ENCODE data around the gene TRIM74. TPM values are rescaled to one million over a fixed set of nuclear protein-coding genes. Genes with fewer than 3 reads are reported as not detected.
"Not testable (repeated sequence)": the region's sequence is repeated elsewhere in the genome, so short reads cannot be mapped to it uniquely, and the experiment has no call there.

TRIM74 gene
- total RNA-seq, 1 donor from 2014 or later: 1.8 TPM

DNA sequence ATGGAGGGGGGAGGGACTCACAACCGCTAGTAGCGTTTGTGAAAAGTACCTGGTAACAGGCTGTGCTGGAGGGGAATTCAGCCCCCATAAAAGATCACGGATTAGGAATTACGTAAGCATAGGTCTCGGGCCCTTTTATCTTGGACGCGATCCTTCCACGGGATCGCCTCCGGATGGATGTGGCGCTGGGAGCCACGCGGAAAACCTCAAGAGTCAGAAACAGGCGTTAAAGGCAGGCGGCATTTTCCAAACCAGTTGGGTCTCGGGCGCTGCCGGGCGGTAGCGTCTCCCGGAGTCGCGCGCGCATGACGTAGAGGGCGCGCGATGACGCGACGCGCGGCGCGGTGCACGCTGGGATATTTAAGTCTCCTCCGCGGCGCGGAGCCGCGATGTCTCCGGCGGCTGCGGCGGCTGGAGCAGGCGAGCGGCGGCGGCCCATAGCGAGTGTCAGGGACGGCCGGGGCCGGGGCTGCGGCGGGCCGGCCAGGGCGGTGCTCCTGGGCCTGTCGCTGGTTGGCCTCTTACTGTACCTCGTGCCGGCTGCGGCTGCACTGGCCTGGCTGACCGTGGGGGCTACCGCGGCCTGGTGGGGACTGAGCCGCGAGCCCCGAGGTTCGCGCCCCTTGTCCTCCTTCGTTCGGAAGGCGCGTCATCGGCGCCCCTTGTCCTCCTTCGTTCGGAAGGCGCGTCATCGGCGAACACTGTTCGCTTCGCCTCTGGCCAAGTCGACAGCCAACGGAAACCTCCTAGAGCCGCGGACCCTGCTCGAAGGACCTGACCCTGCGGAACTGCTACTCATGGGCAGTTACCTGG is 44.3 kb downstream of the TRIM74 start, which contains the start of gene POM121:
POM121 (plus strand) TSS at position 363 of the 813 bp plus-strand sequence; CDS start at position 390, 27 bp downstream.
- Mint-ChIP-seq H3K9me3 (no peaks in the 10 kb centered on the region), H3K36me3 (peaks cover 21% of the 10 kb centered on the region), H3K4me3 (peak within 1 kb of the TSS; percentile 99), H3K27ac (peak within 1 kb of the TSS; percentile 98), H3K4me1 (ENCODE audit: unreplicated experiment) (peaks cover 11% of the 10 kb centered on the region), H3K27me3 (no peaks in the 10 kb centered on the region)
- DNase-seq (ENCODE audit: extremely low spot score, unreplicated experiment): peak; percentile 87
- TF ChIP-seq, protein P1, sequence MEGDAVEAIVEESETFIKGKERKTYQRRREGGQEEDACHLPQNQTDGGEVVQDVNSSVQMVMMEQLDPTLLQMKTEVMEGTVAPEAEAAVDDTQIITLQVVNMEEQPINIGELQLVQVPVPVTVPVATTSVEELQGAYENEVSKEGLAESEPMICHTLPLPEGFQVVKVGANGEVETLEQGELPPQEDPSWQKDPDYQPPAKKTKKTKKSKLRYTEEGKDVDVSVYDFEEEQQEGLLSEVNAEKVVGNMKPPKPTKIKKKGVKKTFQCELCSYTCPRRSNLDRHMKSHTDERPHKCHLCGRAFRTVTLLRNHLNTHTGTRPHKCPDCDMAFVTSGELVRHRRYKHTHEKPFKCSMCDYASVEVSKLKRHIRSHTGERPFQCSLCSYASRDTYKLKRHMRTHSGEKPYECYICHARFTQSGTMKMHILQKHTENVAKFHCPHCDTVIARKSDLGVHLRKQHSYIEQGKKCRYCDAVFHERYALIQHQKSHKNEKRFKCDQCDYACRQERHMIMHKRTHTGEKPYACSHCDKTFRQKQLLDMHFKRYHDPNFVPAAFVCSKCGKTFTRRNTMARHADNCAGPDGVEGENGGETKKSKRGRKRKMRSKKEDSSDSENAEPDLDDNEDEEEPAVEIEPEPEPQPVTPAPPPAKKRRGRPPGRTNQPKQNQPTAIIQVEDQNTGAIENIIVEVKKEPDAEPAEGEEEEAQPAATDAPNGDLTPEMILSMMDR (conservative IDR thresholded peaks at IDR 0.05): no peak

DNA sequence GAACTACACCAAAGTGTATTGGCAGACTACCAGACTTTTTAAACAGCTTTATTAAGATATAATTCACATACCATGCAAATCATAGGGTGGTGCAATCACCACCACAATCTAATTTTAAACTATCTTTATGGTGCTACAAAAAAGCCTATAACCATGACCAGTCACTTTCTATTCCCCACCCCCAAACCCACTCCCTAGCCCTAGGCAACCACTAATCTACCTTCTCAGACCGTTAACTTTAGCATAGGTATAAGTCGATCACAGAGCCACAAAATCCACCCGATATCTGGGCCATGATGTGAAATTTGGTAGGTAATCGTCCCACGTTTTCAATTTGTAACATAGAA is 44.9 kb downstream of the TRIM74 start:
- DNase-seq (ENCODE audit: extremely low spot score, unreplicated experiment): no peak
- H3K36me3 Mint-ChIP-seq: peaks cover 21% of the 10 kb centered on the region
- peak overlapping the region; percentile 99 for H3K4me3 Mint-ChIP-seq
- H3K27me3 Mint-ChIP-seq: no peaks in the 10 kb centered on the region
- peaks cover 11% of the 10 kb centered on the region for H3K4me1 Mint-ChIP-seq (ENCODE audit: unreplicated experiment)
- no peaks in the 10 kb centered on the region for H3K9me3 Mint-ChIP-seq
- TF ChIP-seq, protein P1 (conservative IDR thresholded peaks at IDR 0.05): no peak
- H3K27ac Mint-ChIP-seq: peak overlapping the region; percentile 98

DNA sequence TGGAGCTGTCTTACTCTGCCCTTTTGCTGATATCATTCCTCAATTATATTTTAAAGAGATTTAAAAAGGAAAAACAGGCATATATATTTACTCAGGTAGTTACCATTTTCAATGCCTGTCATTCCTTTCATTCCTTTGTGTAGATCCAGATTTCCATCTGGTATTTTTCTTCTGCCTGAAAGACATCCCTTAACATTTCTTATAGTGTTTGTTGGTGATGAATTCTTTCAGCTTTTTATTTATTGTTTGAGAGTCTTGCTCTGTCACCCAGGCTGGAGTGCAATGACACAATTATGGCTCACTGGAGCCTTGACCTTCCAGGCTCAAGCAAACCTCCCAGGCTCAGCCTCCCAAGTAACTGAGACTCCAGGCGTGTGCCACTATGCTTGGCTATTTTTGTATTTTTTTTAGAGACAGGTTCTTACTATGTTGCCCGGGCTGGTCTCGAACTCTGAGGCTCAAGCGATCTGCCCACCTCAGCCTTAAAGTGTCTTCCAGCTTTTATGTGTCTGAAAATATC is 50.0 kb downstream of the TRIM74 start:
- peaks cover 15% of the 10 kb centered on the region for H3K4me1 Mint-ChIP-seq (ENCODE audit: unreplicated experiment)
- H3K27me3 Mint-ChIP-seq: no peaks in the 10 kb centered on the region
- H3K4me3 Mint-ChIP-seq: no peak overlapping the region
- DNase-seq (ENCODE audit: extremely low spot score, unreplicated experiment): no peak
- no peaks in the 10 kb centered on the region for H3K9me3 Mint-ChIP-seq
- no peak overlapping the region for H3K27ac Mint-ChIP-seq
- peaks cover 14% of the 10 kb centered on the region for H3K36me3 Mint-ChIP-seq
- TF ChIP-seq, protein P1 (conservative IDR thresholded peaks at IDR 0.05): no peak

DNA sequence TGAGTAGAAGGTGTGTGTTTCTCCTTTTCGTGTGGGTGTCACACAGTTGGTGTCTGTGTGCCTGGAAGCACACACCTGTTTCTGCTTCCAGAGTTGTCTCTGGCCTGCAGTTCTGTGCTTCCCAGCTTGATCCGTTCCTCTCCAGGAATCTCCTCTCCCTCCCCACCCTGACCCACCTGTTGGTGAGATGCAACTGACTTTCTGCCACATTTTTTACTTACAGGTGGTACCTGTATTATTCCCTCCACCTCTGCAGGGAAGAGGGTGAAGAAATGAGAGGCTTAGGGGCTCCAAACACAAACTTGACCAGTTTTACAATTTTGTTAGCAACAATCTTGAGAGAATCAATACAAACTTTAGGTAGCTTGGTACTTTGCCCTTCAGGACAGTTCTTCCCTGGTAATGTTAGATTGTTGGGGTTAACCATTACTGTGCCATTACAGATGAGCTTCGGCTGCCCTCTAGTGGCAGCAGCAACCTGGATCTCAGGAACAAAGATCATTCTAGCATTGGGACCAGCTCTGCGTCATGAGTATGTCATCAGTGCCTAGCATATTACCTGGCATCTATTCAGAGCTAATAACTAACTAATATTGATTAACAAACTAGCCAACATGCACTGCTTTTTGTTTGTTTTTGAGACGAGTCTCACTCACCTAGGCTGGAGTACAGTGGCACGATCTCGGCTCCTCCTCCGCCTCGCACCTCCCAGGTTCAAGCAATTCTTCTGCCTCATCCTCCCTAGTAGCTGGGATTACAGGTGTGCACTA is 54.3 kb downstream of the TRIM74 start:
- not testable (repeated sequence) for H3K9me3 Mint-ChIP-seq; H3K27me3 Mint-ChIP-seq; DNase-seq (ENCODE audit: extremely low spot score, unreplicated experiment)
- TF ChIP-seq, protein P1 (conservative IDR thresholded peaks at IDR 0.05): peak; percentile 82
- Mint-ChIP-seq H3K4me3 (peak overlapping the region; percentile 9), H3K4me1 (ENCODE audit: unreplicated experiment) (peaks cover 11% of the 10 kb centered on the region), H3K27ac (peak overlapping the region; percentile 85), H3K36me3 (peaks cover 21% of the 10 kb centered on the region)

DNA sequence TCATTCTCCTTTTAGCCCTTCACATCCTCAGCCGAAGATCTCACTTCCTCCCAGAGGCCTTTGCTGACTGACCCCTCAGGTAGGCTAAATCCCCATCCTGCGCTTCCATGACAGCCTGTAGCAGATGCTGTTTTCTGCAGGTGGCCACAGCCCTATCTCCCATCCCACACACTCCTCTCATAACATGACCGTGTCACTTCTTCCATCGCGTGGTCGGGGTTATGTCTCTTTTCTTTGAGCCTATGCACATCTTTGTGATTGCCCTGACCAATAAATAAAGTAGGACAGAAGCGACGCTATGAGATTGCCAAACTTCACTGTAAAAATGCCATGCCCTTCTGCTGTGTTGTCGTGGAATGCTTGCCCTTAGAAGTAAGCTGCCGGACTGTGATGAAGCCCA is 55.5 kb downstream of the TRIM74 start:
- H3K27ac Mint-ChIP-seq: not testable (repeated sequence)

DNA sequence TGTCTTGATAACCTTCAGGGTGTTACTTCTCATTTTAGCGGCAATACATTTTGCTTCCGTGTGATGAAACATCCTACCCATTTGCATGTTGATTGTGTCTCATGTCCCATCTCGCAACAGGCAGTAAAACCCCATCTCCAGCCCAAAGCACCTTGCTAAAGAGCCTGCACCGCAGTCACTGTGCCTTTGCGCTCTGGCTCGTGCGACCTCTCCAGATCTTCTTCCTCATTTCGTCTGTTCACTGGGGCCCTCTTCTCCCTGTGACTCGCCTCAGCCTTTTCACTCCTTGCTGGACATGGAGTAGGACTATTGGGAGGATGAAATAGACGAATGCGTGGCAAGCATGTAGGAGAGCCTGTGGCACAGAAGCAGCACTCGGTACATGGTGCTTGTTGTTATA is 57.9 kb downstream of the TRIM74 start:
- not testable (repeated sequence) for DNase-seq (ENCODE audit: extremely low spot score, unreplicated experiment)

More for the DNA sequence above, 55.5 kb downstream of the TRIM74 start:
- H3K27me3 Mint-ChIP-seq; H3K4me3 Mint-ChIP-seq; DNase-seq (ENCODE audit: extremely low spot score, unreplicated experiment); H3K9me3 Mint-ChIP-seq: not testable (repeated sequence)
- peaks cover 11% of the 10 kb centered on the region for H3K4me1 Mint-ChIP-seq (ENCODE audit: unreplicated experiment)
- H3K36me3 Mint-ChIP-seq: peaks cover 21% of the 10 kb centered on the region

More for the DNA sequence above, 57.9 kb downstream of the TRIM74 start:
- H3K4me3 Mint-ChIP-seq; H3K9me3 Mint-ChIP-seq; H3K27ac Mint-ChIP-seq; H3K4me1 Mint-ChIP-seq (ENCODE audit: unreplicated experiment); H3K27me3 Mint-ChIP-seq: not testable (repeated sequence)
- H3K36me3 Mint-ChIP-seq: peaks cover 29% of the 10 kb centered on the region

Other genes starting within 250 kb of the TRIM74 start
- gene TYW1B, start 141.3 kb downstream of the TRIM74 start, total RNA-seq (ENCODE audit: low replicate concordance): 2.2 and 3.1 TPM in 2 replicates
- 38.9 and 51.2 TPM in 2 replicates for gene POM121, start 44.4 kb downstream of the TRIM74 start, total RNA-seq (ENCODE audit: low replicate concordance)
- gene SPDYE8, start 60.3 kb upstream of the TRIM74 start, total RNA-seq (ENCODE audit: low replicate concordance): not detected in 2 replicates
- gene SPDYE11, start 88.4 kb upstream of the TRIM74 start, total RNA-seq (ENCODE audit: low replicate concordance): not detected in 2 replicates
- gene SPDYE9, start 116.6 kb upstream of the TRIM74 start, total RNA-seq (ENCODE audit: low replicate concordance): not detected in 2 replicates

Measured in type B pancreatic cell (in vitro differentiated cells).